ENCODE results near the gene ULK1. TPM values are rescaled to one million over a fixed set of nuclear protein-coding genes. Genes with fewer than 3 reads are reported as not detected.

Gene ULK1
- total RNA-seq, 1 experiment from 2014 or later, result 15.7 TPM

DNA sequence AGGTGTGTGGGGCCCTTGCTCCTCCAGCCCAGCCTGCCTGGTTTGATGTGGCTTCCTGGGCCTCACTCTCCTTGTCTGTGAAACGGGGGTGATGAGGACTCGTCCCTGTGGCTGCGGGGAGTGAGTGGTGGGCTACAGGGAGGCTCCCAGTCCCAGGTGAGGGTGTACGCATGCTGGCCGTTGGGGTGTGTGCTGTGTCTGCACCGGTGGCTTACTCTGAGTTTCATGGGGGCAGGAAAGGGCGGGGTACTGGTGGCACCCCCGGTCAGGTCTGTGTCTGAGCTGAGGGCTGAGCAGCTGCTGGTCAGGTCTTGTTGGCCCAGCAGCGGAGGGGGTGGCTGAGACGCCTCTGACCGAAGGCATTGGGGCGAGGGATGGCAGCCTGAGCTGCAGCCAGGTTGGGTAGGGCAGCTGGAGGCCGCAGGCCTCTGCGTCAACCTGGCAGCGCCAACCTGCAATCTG lies 11.2 kb downstream of the ULK1 start:
- Histone ChIP-seq H3K9ac (ENCODE audit: low read length) (no peak overlapping the region), H3K27ac (ENCODE audit: low read length) (no peak overlapping the region), H3K36me3 (ENCODE audit: low read depth, low read length) (peaks cover 8% of the 10 kb centered on the region), H3F3A (ENCODE audit: low read length, unreplicated experiment) (no peaks in the 10 kb centered on the region), H4K20me1 (ENCODE audit: low read length) (peaks cover 6% of the 10 kb centered on the region; the same call in 1 of the 2 replicates), H3K79me2 (ENCODE audit: low read length) (peaks cover 31% of the 10 kb centered on the region), H2AFZ (ENCODE audit: low read length) (no peak overlapping the region), H3K9me3 (ENCODE audit: low read length) (no peaks in the 10 kb centered on the region), H3K4me2 (ENCODE audit: low read length) (no peak overlapping the region), H3K27me3 (ENCODE audit: low read length) (no peaks in the 10 kb centered on the region), H3K4me1 (ENCODE audit: insufficient read depth, low read length) (peaks cover 8% of the 10 kb centered on the region; the same call in 1 of the 2 replicates), H3K9me2 (replicated peaks; ENCODE audit: low read length) (no peaks in the 10 kb centered on the region), H3K4me3 (ENCODE audit: low read length) (no peak overlapping the region)
- BruUV-seq (replicated peaks), result no TSS peak
- intact Hi-C loops (cut with micrococcal nuclease), result no loop called here
- no peak for DNase-seq
- no peak for ATAC-seq
- TF ChIP-seq EZH2phosphoT487 (IDR thresholded peaks at IDR 0.05; ENCODE audit: borderline replicate concordance, low read length) (no peak), EZH2 (IDR thresholded peaks at IDR 0.05; ENCODE audit: low read length, unreplicated experiment) (no peak)
- TF ChIP-seq, protein P1, sequence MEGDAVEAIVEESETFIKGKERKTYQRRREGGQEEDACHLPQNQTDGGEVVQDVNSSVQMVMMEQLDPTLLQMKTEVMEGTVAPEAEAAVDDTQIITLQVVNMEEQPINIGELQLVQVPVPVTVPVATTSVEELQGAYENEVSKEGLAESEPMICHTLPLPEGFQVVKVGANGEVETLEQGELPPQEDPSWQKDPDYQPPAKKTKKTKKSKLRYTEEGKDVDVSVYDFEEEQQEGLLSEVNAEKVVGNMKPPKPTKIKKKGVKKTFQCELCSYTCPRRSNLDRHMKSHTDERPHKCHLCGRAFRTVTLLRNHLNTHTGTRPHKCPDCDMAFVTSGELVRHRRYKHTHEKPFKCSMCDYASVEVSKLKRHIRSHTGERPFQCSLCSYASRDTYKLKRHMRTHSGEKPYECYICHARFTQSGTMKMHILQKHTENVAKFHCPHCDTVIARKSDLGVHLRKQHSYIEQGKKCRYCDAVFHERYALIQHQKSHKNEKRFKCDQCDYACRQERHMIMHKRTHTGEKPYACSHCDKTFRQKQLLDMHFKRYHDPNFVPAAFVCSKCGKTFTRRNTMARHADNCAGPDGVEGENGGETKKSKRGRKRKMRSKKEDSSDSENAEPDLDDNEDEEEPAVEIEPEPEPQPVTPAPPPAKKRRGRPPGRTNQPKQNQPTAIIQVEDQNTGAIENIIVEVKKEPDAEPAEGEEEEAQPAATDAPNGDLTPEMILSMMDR (conservative IDR thresholded peaks at IDR 0.05; ENCODE audit: low read depth, low read length), result no peak
- CTCF ChIA-PET, result no interaction called here
- POLR2A ChIA-PET (ENCODE audit: unreplicated experiment), result no interaction called here

- Histone ChIP-seq H3K36me3 (ENCODE audit: low read depth, low read length) (peaks cover 16% of the 10 kb centered on the region), H3K27me3 (ENCODE audit: low read length) (no peaks in the 10 kb centered on the region), H3K79me2 (ENCODE audit: low read length) (peaks cover 15% of the 10 kb centered on the region; the same call in 1 of the 2 replicates), H3K9me2 (replicated peaks; ENCODE audit: low read length) (no peaks in the 10 kb centered on the region), H4K20me1 (ENCODE audit: low read length) (no peaks in the 10 kb centered on the region), H2AFZ (ENCODE audit: low read length) (no peak overlapping the region), H3K27ac (ENCODE audit: low read length) (no peak overlapping the region), H3K4me2 (ENCODE audit: low read length) (no peak overlapping the region), H3F3A (ENCODE audit: low read length, unreplicated experiment) (no peaks in the 10 kb centered on the region), H3K9ac (ENCODE audit: low read length) (no peak overlapping the region), H3K9me3 (ENCODE audit: low read length) (no peaks in the 10 kb centered on the region), H3K4me3 (ENCODE audit: low read length) (no peak overlapping the region), H3K4me1 (ENCODE audit: insufficient read depth, low read length) (peaks cover 19% of the 10 kb centered on the region)
- no peak for ATAC-seq
- CTCF ChIA-PET, result no interaction called here
- intact Hi-C loops (cut with micrococcal nuclease), result no loop called here
- no TSS peak for BruUV-seq (replicated peaks)
- POLR2A ChIA-PET (ENCODE audit: unreplicated experiment), result no interaction called here
- DNase-seq, result no peak
- no peak for TF ChIP-seq EZH2phosphoT487 (IDR thresholded peaks at IDR 0.05; ENCODE audit: borderline replicate concordance, low read length)
These were observed 13.1 kb downstream of the ULK1 start for GRCh38 chr12:131907379-131908091.

GRCh38 chr12:131908092-131909080 lies 14.0 kb downstream of the ULK1 start:
- Histone ChIP-seq H3K9me3 (ENCODE audit: low read length) (no peaks in the 10 kb centered on the region), H3K27ac (ENCODE audit: low read length) (no peak overlapping the region), H3K9ac (ENCODE audit: low read length) (no peak overlapping the region), H2AFZ (ENCODE audit: low read length) (no peak overlapping the region), H3K27me3 (ENCODE audit: low read length) (no peaks in the 10 kb centered on the region), H3K9me2 (replicated peaks; ENCODE audit: low read length) (no peaks in the 10 kb centered on the region), H3K36me3 (ENCODE audit: low read depth, low read length) (peaks cover 16% of the 10 kb centered on the region), H3K4me1 (ENCODE audit: insufficient read depth, low read length) (peaks cover 25% of the 10 kb centered on the region), H3F3A (ENCODE audit: low read length, unreplicated experiment) (no peaks in the 10 kb centered on the region), H3K79me2 (ENCODE audit: low read length) (peaks cover 7% of the 10 kb centered on the region; the same call in 1 of the 2 replicates), H3K4me3 (ENCODE audit: low read length) (no peak overlapping the region), H4K20me1 (ENCODE audit: low read length) (no peaks in the 10 kb centered on the region), H3K4me2 (ENCODE audit: low read length) (no peak overlapping the region)
- DNase-seq (no peak), ATAC-seq (no peak)
- BruUV-seq (replicated peaks), result no TSS peak
- ChIA-PET POLR2A (ENCODE audit: unreplicated experiment) (no interaction called here), CTCF (no interaction called here)
- intact Hi-C loops (cut with micrococcal nuclease), result no loop called here
- TF ChIP-seq EZH2phosphoT487 (IDR thresholded peaks at IDR 0.05; ENCODE audit: borderline replicate concordance, low read length), result no peak
- TF ChIP-seq, protein P1 (conservative IDR thresholded peaks at IDR 0.05; ENCODE audit: low read depth, low read length), result no peak
- TF ChIP-seq EZH2 (IDR thresholded peaks at IDR 0.05; ENCODE audit: low read length, unreplicated experiment), result no peak

Measured in PC-3 (cell line).